DMS53 treated with DMSO at 0.1 percent for 48 hours (cell line): ENCODE results near the gene ULK4.

Experiments
- DNase-seq: peaks from one replicate; lab custom pipeline; 2025; ENCODE audit not compliant: unreplicated experiment; lab: John Stamatoyannopoulos, UW

ULK4 gene

GRCh38 chr3:41239587-41239986, 722.3 kb downstream of the ULK4 start:
- no peak for DNase-seq

- DNase-seq, result no peak
Observed at GRCh38 chr3:41237907-41238306, 724.0 kb downstream of the ULK4 start.

GRCh38 chr3:41236228-41236627, 725.7 kb downstream of the ULK4 start:
- DNase-seq, result no peak

- DNase-seq, result no peak
Observed at GRCh38 chr3:41234823-41235721, 726.8 kb downstream of the ULK4 start.

GRCh38 chr3:41224120-41224806, 737.6 kb downstream of the ULK4 start:
- DNase-seq, result no peak

- DNase-seq, result no peak
Observed at GRCh38 chr3:41223691-41224090, 738.2 kb downstream of the ULK4 start.

GRCh38 chr3:41223078-41223477, 738.8 kb downstream of the ULK4 start:
- no peak for DNase-seq

- DNase-seq, result no peak
Observed at GRCh38 chr3:41222501-41222900, 739.4 kb downstream of the ULK4 start.

- no peak for DNase-seq
Observed at GRCh38 chr3:41222012-41222411, 739.9 kb downstream of the ULK4 start.

- no peak for DNase-seq
Observed at GRCh38 chr3:41220906-41221677, 740.8 kb downstream of the ULK4 start.

- no peak for DNase-seq
Observed at GRCh38 chr3:41219424-41219823, 742.5 kb downstream of the ULK4 start.

GRCh38 chr3:41216993-41217392, 744.9 kb downstream of the ULK4 start:
- DNase-seq, result no peak

GRCh38 chr3:41216422-41216821, 745.5 kb downstream of the ULK4 start:
- no peak for DNase-seq

- DNase-seq, result no peak
Observed at GRCh38 chr3:41213588-41213987, 748.3 kb downstream of the ULK4 start.

GRCh38 chr3:41212088-41212487, 749.8 kb downstream of the ULK4 start:
- DNase-seq, result no peak

- no peak for DNase-seq
Observed at GRCh38 chr3:41210966-41211365, 750.9 kb downstream of the ULK4 start.

GRCh38 chr3:41209646-41210045, 752.3 kb downstream of the ULK4 start:
- DNase-seq, result no peak

GRCh38 chr3:41208507-41209220, 753.2 kb downstream of the ULK4 start:
- DNase-seq, result no peak

- no peak for DNase-seq
Observed at GRCh38 chr3:41207355-41207754, 754.5 kb downstream of the ULK4 start.

- no peak for DNase-seq
Observed at GRCh38 chr3:41205591-41205990, 756.3 kb downstream of the ULK4 start.

- DNase-seq, result no peak
Observed at GRCh38 chr3:41204369-41204768, 757.5 kb downstream of the ULK4 start.
